GM19025 (cell line): ENCODE measurements around the gene LIPA.
"Not testable (repeated sequence)": the region's sequence is repeated elsewhere in the genome, so short reads cannot be mapped to it uniquely, and the experiment has no call there.

ENCODE experiments used
- ATAC-seq: cut with Tn5 transposase; IDR thresholded peaks from one replicate; pipeline ENCODE4 v1.9.1; 2021; ENCODE audit warnings: mild to moderate bottlenecking, low read depth, moderate library complexity; ENCODE audit not compliant: unreplicated experiment

Gene LIPA

GRCh38 chr10:89251409-89252224, at the start of gene LIPA:
Gene LIPA, minus strand, starts transcription at chr10:89251775. Its CDS starts 4,127 bp downstream, at chr10:89247648.
- ATAC-seq: peak; percentile 96

- ATAC-seq: peak; percentile 22
Observed at GRCh38 chr10:89301232-89301631, 49.7 kb upstream of the LIPA start.

GRCh38 chr10:89299031-89299430, 47.5 kb upstream of the LIPA start:
- ATAC-seq: no peak

- no peak for ATAC-seq
Observed at GRCh38 chr10:89297791-89298190, 46.2 kb upstream of the LIPA start.

- no peak for ATAC-seq
Observed at GRCh38 chr10:89297356-89297755, 45.8 kb upstream of the LIPA start.

GRCh38 chr10:89296220-89296648, 44.7 kb upstream of the LIPA start:
- ATAC-seq: no peak

GRCh38 chr10:89295597-89295996, 44.0 kb upstream of the LIPA start:
- ATAC-seq: no peak

- ATAC-seq: no peak
Observed at GRCh38 chr10:89294721-89295239, 43.2 kb upstream of the LIPA start.

GRCh38 chr10:89285303-89285702, 33.7 kb upstream of the LIPA start:
- ATAC-seq: not testable (repeated sequence)

- ATAC-seq: not testable (repeated sequence)
Observed at GRCh38 chr10:89284711-89285110, 33.1 kb upstream of the LIPA start.

- ATAC-seq: no peak
Observed at GRCh38 chr10:89283936-89284475, 32.4 kb upstream of the LIPA start.

- ATAC-seq: no peak
Observed at GRCh38 chr10:89283025-89283935, 31.7 kb upstream of the LIPA start.

GRCh38 chr10:89281606-89282395, 30.2 kb upstream of the LIPA start:
- ATAC-seq: no peak

GRCh38 chr10:89280508-89280907, 28.9 kb upstream of the LIPA start:
- no peak for ATAC-seq

GRCh38 chr10:89279421-89279869, 27.9 kb upstream of the LIPA start:
- ATAC-seq: no peak

GRCh38 chr10:89278900-89279392, 27.4 kb upstream of the LIPA start:
- no peak for ATAC-seq

- ATAC-seq: no peak
Observed at GRCh38 chr10:89278034-89278535, 26.5 kb upstream of the LIPA start.

- ATAC-seq: no peak
Observed at GRCh38 chr10:89275383-89275782, 23.8 kb upstream of the LIPA start.

GRCh38 chr10:89274928-89275327, 23.4 kb upstream of the LIPA start:
- ATAC-seq: no peak

- ATAC-seq: no peak
Observed at GRCh38 chr10:89273680-89274079, 22.1 kb upstream of the LIPA start.
